ENCODE data around the gene GAB2. TPM values are rescaled to one million over a fixed set of nuclear protein-coding genes. Genes with fewer than 3 reads are reported as not detected.

GAB2 gene
- total RNA-seq, 1 experiment from 2014 or later, result 3.3 TPM

DNA sequence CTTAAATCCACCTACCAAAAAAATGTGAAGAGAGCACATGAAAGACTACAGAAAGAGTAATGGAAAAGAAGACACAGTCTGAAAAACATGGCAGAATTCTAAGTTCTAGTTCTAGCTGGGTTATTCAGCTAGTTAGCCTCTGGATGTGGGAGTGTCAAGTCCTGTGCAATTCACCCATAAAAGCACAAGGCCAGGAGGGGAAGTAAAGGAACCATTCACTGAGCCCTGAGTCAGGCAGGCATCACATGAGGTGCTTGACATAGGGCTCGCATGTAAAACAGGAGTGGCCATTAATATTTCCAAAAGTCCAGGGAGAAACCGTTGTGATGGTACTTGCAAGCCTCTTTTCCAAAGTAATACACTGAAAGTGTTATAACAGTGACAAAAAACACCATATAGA lies 103.7 kb downstream of the GAB2 start:
- H3K4me1 Mint-ChIP-seq, result peaks cover 10 to 21% of the 10 kb centered on the region in 2 experiments
- no peaks in the 10 kb centered on the region for H3K27me3 ChIP-seq (ENCODE audit: insufficient read depth, low read length)
- no CpG with 5 or more reads among the region's 2 CpGs for WGBS (ENCODE audit: extremely low coverage, insufficient read length, low lambda C conversion rate)
- no peak overlapping the region for H4K8ac ChIP-seq (replicated peaks; ENCODE audit: insufficient read length, low read depth, low read length)
- no peaks in the 10 kb centered on the region; a peak in 1 of 5 replicates for H3K9me3 Mint-ChIP-seq
- no peaks in the 10 kb centered on the region; the same call in 1 of the 2 replicates for H3K4me1 ChIP-seq (ENCODE audit: insufficient read depth, low read length)
- no peak overlapping the region for H3T11ph ChIP-seq (ENCODE audit: low read length)
- H3K27ac ChIP-seq (ENCODE audit: insufficient read length, low read depth, low read length), result no peak overlapping the region
- no peak overlapping the region for H2BK12ac ChIP-seq (ENCODE audit: insufficient read length, low read depth, low read length)
- H2AK5ac ChIP-seq (ENCODE audit: insufficient read length, low read length), result no peak overlapping the region
- H2BK5ac ChIP-seq (ENCODE audit: insufficient read length, low read length), result no peak overlapping the region
- H3K18ac ChIP-seq (ENCODE audit: insufficient read length, low read depth, low read length), result no peak overlapping the region
- no peaks in the 10 kb centered on the region for H4K20me1 ChIP-seq (ENCODE audit: control insufficient read depth, insufficient read depth, insufficient read length)
- no peak for DNase-seq
- no peak overlapping the region for H2BK120ac ChIP-seq (ENCODE audit: low read depth, low read length, poor library complexity, severe bottlenecking)
- H3K9me3 ChIP-seq (ENCODE audit: control insufficient read depth, low read depth, low read length), result no peaks in the 10 kb centered on the region
- no peak overlapping the region for H3K23ac ChIP-seq (ENCODE audit: insufficient read length, low read depth, low read length)
- no peak overlapping the region for H3K56ac ChIP-seq (ENCODE audit: insufficient read length, low read depth, low read length)
- no peak overlapping the region for H3K27ac Mint-ChIP-seq
- no peak overlapping the region for H3K4ac ChIP-seq (ENCODE audit: low read depth, low read length)
- no peak overlapping the region for H3K9ac ChIP-seq (ENCODE audit: extremely low read depth, insufficient read length, low read length)
- H2BK20ac ChIP-seq (ENCODE audit: low read depth, low read length, poor library complexity, severe bottlenecking), result no peak overlapping the region
- no peak overlapping the region for H2AFZ ChIP-seq (ENCODE audit: low read length)
- no peak overlapping the region for H4K5ac ChIP-seq (ENCODE audit: insufficient read length, low read depth, low read length)
- no peaks in the 10 kb centered on the region for H3K23me2 ChIP-seq (ENCODE audit: insufficient read length, low read depth, low read length, poor library complexity, severe bottlenecking)
- H3K79me2 ChIP-seq (ENCODE audit: insufficient read depth, low read length), result no peaks in the 10 kb centered on the region
- H4K91ac ChIP-seq (ENCODE audit: insufficient read length, low read depth, low read length), result no peak overlapping the region
- no peaks in the 10 kb centered on the region for H3K27me3 Mint-ChIP-seq (ENCODE audit: low read depth)
- H3K4me3 Mint-ChIP-seq, result no peak overlapping the region
- TF ChIP-seq, protein P1, sequence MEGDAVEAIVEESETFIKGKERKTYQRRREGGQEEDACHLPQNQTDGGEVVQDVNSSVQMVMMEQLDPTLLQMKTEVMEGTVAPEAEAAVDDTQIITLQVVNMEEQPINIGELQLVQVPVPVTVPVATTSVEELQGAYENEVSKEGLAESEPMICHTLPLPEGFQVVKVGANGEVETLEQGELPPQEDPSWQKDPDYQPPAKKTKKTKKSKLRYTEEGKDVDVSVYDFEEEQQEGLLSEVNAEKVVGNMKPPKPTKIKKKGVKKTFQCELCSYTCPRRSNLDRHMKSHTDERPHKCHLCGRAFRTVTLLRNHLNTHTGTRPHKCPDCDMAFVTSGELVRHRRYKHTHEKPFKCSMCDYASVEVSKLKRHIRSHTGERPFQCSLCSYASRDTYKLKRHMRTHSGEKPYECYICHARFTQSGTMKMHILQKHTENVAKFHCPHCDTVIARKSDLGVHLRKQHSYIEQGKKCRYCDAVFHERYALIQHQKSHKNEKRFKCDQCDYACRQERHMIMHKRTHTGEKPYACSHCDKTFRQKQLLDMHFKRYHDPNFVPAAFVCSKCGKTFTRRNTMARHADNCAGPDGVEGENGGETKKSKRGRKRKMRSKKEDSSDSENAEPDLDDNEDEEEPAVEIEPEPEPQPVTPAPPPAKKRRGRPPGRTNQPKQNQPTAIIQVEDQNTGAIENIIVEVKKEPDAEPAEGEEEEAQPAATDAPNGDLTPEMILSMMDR (conservative IDR thresholded peaks at IDR 0.05), result no peak
- H2BK15ac ChIP-seq (ENCODE audit: low read depth, low read length), result no peak overlapping the region
- no peaks in the 10 kb centered on the region for H3K79me1 ChIP-seq (ENCODE audit: insufficient read depth, low read depth, low read length, poor library complexity, severe bottlenecking)
- no peak overlapping the region for H3K14ac ChIP-seq (ENCODE audit: insufficient read depth, low read length)
- H3K4me2 ChIP-seq (ENCODE audit: insufficient read depth, insufficient read length, low read length), result no peak overlapping the region
- H3K36me3 Mint-ChIP-seq (ENCODE audit: insufficient read depth in 1 of 3, low read depth in 3 of 3), result peaks cover 0 to 8% (median 0%) of the 10 kb centered on the region in 3 experiments; a peak in 2 of 7 replicates

All from H9 (cell line).